ENCODE data around the gene TH. TPM values are rescaled to one million over a fixed set of nuclear protein-coding genes. Genes with fewer than 3 reads are reported as not detected.

TH gene
- total and polyA plus RNA-seq, 2 of the 4 experiments (the other 2 are of a cell fraction): 0.10 TPM; not detected in 1

DNA sequence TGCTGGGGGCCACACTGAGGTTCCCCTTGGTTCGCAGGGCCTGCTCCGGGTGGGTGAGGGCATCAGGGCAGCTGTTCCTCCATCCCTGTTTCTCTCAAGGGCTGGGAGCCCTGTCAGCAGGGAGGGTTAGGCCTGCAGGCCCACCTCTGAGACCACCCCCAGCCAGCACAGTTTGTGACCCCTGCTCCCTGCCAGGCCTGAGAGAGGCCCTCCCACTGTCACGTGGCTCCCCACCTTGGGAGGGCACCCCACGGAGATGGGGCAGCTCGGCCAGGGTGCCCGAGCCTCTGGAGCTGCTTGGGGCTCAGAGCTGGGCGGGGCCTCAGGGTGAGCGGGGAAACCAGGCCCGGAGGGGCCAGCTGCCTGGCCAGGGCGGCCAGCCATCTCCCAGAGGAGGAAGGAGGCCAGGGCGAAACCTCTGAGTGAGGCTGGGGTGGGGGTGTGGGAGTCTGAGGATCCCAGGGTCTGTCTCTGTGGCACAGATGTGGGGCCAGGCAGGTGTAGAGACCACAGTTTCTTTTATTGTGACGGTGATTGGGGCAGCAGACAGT, 8.1 kb downstream of the TH start:
- Histone ChIP-seq H3K27ac (ENCODE audit: insufficient read depth, low read length) (no peak overlapping the region), H2BK120ac (ENCODE audit: low read depth, low read length) (no peak overlapping the region), H2AK9ac (replicated peaks; ENCODE audit: low read depth, low read length, poor library complexity) (no peak overlapping the region), H4K5ac (ENCODE audit: low read depth, low read length) (no peak overlapping the region), H3K4me3 (ENCODE audit: insufficient read depth, low read depth, low read length) (no peak overlapping the region), H3K9ac (ENCODE audit: low read depth, low read length) (no peak overlapping the region), H3K56ac (ENCODE audit: extremely low read depth, insufficient read depth, low read length) (no peak overlapping the region), H3K23ac (ENCODE audit: low read depth, low read length) (no peak overlapping the region), H2BK15ac (ENCODE audit: low read depth, low read length) (no peak overlapping the region), H2BK20ac (ENCODE audit: low read depth, low read length) (no peak overlapping the region), H3K9me1 (ENCODE audit: insufficient read depth, low read length) (no peaks in the 10 kb centered on the region), H3K4me2 (ENCODE audit: low read depth, low read length) (no peak overlapping the region), H3K36me3 (ENCODE audit: control insufficient read depth, insufficient read depth, low read length) (no peaks in the 10 kb centered on the region), H2AK5ac (ENCODE audit: low read depth, low read length) (no peak overlapping the region), H3K4me1 (ENCODE audit: control insufficient read depth, insufficient read depth, low read length) (no peaks in the 10 kb centered on the region), H4K8ac (ENCODE audit: low read depth in 2 of 2, low read length in 2 of 2) (no peak overlapping the region), H3K14ac (replicated peaks; ENCODE audit: low read depth, low read length) (no peak overlapping the region), H3K79me1 (ENCODE audit: low read depth in 1 of 2, low read length in 2 of 2) (no peaks in the 10 kb centered on the region), H3K4ac (ENCODE audit: low read depth, low read length) (no peak overlapping the region), H3K18ac (ENCODE audit: low read depth, low read length) (no peak overlapping the region), H3K27me3 (ENCODE audit: control insufficient read depth, insufficient read depth, low read length) (peaks cover 14% of the 10 kb centered on the region; the same call in 1 of the 2 replicates), H2AFZ (replicated peaks; ENCODE audit: low read length, poor library complexity) (no peak overlapping the region), H4K91ac (ENCODE audit: insufficient read depth, low read depth, low read length) (no peak overlapping the region), H3K9me3 (ENCODE audit: control insufficient read depth, insufficient read depth, low read length) (no peaks in the 10 kb centered on the region), H4K20me1 (ENCODE audit: insufficient read depth, low read length) (no peaks in the 10 kb centered on the region; the same call in 1 of the 2 replicates), H2BK5ac (ENCODE audit: low read depth, low read length, poor library complexity, severe bottlenecking) (no peak overlapping the region)
- CTCF ChIA-PET: no interaction called here
- no peak for ATAC-seq (ENCODE audit: low read depth)
- in situ Hi-C loops (cut with MboI; ENCODE audit: low sequenced_read_pairs) (no loop called here), intact Hi-C loops (cut with micrococcal nuclease) (no loop called here), dilution Hi-C loops (cut with HindIII; ENCODE audit: low sequenced_read_pairs, unreplicated experiment) (no loop called here)
- no peak for DNase-seq
- 68% methylated on average over 6 of the region's 12 CpGs; no CpG with 5 or more reads in 1 of the 2 experiments for WGBS, 2 experiments (ENCODE audit: extremely low coverage in 2 of 2, insufficient read length in 1 of 2)
- BruUV-seq (replicated peaks): no TSS peak
- no peak for TF ChIP-seq CEBPB (IDR thresholded peaks at IDR 0.05; ENCODE audit: low read depth, low read length)
- TF ChIP-seq RCOR1 (IDR thresholded peaks at IDR 0.05; ENCODE audit: insufficient replicate concordance, low read length): no peak
- no peak for TF ChIP-seq RAD21 (IDR thresholded peaks at IDR 0.05; ENCODE audit: low read length)
- TF ChIP-seq, protein P1, sequence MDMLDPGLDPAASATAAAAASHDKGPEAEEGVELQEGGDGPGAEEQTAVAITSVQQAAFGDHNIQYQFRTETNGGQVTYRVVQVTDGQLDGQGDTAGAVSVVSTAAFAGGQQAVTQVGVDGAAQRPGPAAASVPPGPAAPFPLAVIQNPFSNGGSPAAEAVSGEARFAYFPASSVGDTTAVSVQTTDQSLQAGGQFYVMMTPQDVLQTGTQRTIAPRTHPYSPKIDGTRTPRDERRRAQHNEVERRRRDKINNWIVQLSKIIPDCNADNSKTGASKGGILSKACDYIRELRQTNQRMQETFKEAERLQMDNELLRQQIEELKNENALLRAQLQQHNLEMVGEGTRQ (IDR thresholded peaks at IDR 0.05; ENCODE audit: low read depth, low read length): no peak
- no peak for TF ChIP-seq POLR2A (IDR thresholded peaks at IDR 0.05; ENCODE audit: low read depth, low read length)
- TF ChIP-seq NFE2L2 (IDR thresholded peaks at IDR 0.05; ENCODE audit: low read depth, low read length): no peak
- TF ChIP-seq MXI1 (IDR thresholded peaks at IDR 0.05; ENCODE audit: borderline replicate concordance, low read depth, low read length): no peak
- TF ChIP-seq FOS (IDR thresholded peaks at IDR 0.05; ENCODE audit: low read depth, low read length): no peak
- TF ChIP-seq RFX5 (IDR thresholded peaks at IDR 0.05; ENCODE audit: low read depth, low read length): no peak
- no peak for TF ChIP-seq BHLHE40 (IDR thresholded peaks at IDR 0.05; ENCODE audit: low read depth, low read length)
- no peak for TF ChIP-seq CHD1 (IDR thresholded peaks at IDR 0.05; ENCODE audit: low read depth, low read length)
- TF ChIP-seq, protein P2, sequence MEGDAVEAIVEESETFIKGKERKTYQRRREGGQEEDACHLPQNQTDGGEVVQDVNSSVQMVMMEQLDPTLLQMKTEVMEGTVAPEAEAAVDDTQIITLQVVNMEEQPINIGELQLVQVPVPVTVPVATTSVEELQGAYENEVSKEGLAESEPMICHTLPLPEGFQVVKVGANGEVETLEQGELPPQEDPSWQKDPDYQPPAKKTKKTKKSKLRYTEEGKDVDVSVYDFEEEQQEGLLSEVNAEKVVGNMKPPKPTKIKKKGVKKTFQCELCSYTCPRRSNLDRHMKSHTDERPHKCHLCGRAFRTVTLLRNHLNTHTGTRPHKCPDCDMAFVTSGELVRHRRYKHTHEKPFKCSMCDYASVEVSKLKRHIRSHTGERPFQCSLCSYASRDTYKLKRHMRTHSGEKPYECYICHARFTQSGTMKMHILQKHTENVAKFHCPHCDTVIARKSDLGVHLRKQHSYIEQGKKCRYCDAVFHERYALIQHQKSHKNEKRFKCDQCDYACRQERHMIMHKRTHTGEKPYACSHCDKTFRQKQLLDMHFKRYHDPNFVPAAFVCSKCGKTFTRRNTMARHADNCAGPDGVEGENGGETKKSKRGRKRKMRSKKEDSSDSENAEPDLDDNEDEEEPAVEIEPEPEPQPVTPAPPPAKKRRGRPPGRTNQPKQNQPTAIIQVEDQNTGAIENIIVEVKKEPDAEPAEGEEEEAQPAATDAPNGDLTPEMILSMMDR (conservative IDR thresholded peaks at IDR 0.05; ENCODE audit: low read depth, low read length): no peak
- TF ChIP-seq MAFK (IDR thresholded peaks at IDR 0.05; ENCODE audit: low read depth, low read length): no peak
- no peak for TF ChIP-seq SMC3 (IDR thresholded peaks at IDR 0.05; ENCODE audit: low read depth, low read length)
- TF ChIP-seq, protein P3, sequence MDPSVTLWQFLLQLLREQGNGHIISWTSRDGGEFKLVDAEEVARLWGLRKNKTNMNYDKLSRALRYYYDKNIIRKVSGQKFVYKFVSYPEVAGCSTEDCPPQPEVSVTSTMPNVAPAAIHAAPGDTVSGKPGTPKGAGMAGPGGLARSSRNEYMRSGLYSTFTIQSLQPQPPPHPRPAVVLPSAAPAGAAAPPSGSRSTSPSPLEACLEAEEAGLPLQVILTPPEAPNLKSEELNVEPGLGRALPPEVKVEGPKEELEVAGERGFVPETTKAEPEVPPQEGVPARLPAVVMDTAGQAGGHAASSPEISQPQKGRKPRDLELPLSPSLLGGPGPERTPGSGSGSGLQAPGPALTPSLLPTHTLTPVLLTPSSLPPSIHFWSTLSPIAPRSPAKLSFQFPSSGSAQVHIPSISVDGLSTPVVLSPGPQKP (IDR thresholded peaks at IDR 0.05; ENCODE audit: borderline replicate concordance, low read depth, low read length): no peak
- no peak for TF ChIP-seq MAZ (IDR thresholded peaks at IDR 0.05; ENCODE audit: borderline replicate concordance, low read depth, low read length)
- POLR2A ChIA-PET (ENCODE audit: unreplicated experiment): no interaction called here
